Suppressor macrophage treated with lipopolysaccharide for 1 hour (primary cell): ENCODE data around the gene WDR35.

Experiments used
- DNase-seq, 3 donors: peaks; one replicate each; pipeline ENCODE4 v3.0.0-alpha.2; 2020 to 2022

The WDR35 gene

GRCh38 chr2:20008703-20009102 lies 18.8 kb upstream of the WDR35 start:
- no peak for DNase-seq

DNA sequence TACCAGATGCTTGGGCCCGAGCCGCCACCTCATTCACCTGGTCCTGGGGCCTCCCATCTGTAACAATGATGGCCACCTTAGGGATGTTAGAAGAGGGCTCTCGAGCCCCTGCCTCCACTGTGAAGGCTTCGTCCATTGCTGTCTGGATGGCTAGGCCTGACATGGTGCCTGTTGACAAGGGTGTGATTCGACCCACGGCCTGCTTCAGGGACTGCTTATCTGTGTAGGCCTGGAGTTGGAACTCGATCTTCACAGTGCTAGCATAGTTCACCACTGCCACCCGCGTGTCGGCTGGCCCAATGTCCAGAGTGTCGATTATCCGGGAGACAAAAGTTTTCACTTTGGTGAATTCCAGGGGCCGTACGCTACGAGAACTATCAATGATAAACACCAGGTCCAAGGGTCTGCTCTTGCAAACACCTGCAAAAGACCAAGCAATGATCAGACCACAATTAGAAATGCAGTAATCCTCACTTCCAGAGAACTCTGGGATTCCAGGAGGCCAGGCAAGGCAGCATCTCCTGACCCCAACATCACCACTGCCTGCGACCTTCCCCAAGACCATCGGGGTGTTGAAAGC lies 16.1 kb upstream of the WDR35 start:
- DNase-seq: no peak

DNA sequence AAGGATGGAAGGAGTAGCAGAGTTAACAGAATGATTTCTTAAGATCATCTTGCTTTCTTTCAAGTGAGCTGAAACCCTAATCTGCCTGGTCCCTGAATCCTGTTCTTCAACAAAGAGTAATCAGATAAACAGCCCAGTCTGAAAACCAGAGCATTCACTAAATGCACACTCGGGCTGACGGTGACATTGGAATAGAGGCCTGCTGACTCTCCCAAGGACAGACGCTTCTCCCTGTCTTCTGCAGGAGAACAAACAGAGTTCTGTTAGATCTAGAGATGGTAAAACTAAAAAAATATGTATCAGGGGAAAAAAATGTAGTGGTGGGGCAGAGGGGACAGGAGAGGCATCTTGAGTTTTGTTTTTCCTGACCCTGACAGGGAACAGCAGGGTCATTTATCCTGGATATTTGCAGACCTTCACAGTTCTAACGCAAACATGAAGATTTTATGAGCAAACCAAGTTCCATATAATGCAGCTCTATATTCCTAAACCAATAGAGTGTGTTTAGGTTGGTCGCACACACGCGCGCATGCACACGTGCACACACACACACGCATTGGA lies 15.2 kb upstream of the WDR35 start:
- no peak for DNase-seq

GRCh38 chr2:20001361-20001863 lies 11.5 kb upstream of the WDR35 start:
- no peak for DNase-seq

DNA sequence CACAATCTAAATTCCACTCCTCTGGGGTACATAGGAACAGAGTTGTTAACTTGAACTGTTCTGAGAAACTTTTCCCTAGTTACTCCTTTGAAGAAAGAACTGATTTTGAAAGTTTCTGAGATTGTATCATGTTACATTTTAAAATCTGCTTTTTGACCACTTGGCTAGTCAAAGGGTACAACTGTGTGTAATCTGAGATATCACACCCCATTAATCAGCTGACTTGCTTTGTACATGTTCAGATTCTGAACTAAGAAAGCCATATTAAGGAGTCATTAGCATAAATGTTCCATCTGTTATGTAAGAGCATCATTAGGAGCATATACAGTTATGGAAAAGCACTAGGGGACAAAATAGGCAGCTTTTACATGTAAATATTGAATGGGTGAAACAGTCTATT lies 3.8 kb upstream of the WDR35 start:
- no peak for DNase-seq

GRCh38 chr2:19991895-19992294 lies 2.0 kb upstream of the WDR35 start:
- no peak for DNase-seq

GRCh38 chr2:19990416-19990728 lies 467 bp upstream of the WDR35 start:
- no peak for DNase-seq

GRCh38 chr2:19989342-19989666 lies 601 bp downstream of the WDR35 start:
- no peak for DNase-seq

DNA sequence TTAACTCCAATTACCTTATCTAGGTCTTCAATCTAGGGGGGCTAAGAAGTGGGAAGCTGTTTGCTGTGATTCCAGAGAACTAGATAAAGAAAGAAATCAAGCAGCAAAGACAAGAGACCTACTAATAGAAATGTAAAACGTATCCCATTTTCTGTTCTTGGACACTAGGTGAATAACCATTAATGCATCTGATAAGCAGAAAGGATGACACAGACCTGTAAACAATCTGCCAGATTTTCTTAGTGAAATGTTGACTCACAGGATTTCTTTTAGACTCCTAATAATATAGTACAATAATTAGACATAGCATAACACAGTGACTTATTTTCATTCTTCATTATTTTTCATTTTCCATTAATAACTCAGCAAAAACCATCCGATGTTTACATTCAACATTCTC lies 1.3 kb downstream of the WDR35 start:
- DNase-seq: no peak

DNA sequence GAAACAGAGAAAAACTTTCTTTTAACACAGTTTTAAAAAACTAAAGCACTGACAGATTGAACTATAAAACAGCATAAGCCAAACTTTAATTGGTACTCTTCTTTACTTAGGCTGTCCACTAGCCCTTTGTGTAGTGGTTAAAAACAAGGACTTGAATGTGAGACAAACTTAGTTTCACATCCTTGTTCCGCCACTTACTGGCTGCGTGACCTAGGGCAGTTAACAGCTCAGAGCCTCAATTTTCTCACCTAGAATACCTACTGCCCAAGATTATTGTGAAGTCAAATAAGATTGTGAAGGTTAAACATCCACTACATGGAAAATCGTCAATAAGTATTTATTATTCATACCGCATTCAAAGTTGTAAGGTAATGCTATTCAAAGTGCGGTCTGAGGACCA lies 2.0 kb downstream of the WDR35 start:
- peak in 1 of 3 donors; percentile 15 for DNase-seq

DNA sequence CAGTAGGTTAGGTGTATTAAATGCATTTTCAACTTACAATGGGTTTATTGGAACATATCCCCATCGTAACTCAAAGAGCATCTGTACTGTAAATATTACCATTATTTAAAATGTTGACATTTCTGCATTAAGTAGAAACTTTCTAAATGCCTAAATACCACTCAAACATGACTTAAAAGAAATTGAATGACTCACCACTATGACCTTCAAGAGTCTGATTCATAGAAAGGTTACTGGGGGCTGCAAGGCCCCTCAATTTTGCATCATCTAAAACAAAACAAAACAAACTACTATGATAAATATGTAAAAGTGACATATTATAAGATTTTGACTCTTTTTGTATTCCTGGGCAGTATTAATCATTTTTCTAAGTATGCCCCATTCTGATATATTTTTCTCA lies 7.6 kb downstream of the WDR35 start:
- DNase-seq: no peak

DNA sequence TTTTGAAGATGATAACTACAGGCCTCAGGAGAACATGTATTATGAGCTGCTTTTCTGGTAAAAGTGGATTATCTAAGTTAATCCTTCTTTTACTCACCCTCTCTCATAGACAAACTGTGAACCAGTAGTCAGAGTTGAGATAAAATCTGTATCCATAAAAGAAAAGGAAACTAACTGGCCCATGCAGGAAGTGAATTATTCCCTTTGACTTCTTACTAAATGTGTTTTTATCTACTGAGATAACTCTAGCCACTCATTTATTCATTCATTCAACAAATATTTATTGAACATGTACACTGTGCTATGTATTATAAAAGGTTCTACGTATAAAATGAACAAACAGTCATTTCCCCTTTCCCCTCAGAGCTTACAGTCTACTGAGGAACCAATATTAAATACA lies 10.0 kb downstream of the WDR35 start:
- no peak for DNase-seq

GRCh38 chr2:19973466-19973865 lies 16.4 kb downstream of the WDR35 start:
- DNase-seq: no peak

DNA sequence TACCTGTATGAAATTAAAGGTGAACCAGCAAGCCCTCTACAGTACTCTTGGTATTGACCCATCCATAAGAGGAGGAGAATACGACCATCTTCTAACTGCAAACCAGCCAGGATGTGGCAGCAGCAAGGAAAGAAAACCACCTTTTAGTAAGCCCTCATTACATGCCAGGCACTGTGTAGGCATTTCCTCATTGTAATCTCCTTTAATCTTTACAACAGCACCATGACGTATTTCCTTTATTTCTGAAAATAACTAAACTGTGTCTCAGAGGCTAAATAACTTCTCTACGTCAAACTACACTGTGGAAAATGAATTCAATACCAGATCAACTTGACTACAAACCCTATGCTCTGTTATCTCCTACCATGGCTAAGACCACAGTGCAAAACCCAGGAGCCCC lies 18.2 kb downstream of the WDR35 start:
- DNase-seq: peak in 2 of 3 donors; percentile 5 to 39

- DNase-seq: peak; percentile 57 to 69 (median 67)
Observed at GRCh38 chr2:19963386-19963785, 26.5 kb downstream of the WDR35 start.

GRCh38 chr2:19955544-19956422 lies 34.1 kb downstream of the WDR35 start:
- DNase-seq: peak; percentile 81 to 85 (median 82)

- peak in 2 of 3 donors; percentile 2 to 18 for DNase-seq
Observed at GRCh38 chr2:19949071-19949470, 40.8 kb downstream of the WDR35 start.

DNA sequence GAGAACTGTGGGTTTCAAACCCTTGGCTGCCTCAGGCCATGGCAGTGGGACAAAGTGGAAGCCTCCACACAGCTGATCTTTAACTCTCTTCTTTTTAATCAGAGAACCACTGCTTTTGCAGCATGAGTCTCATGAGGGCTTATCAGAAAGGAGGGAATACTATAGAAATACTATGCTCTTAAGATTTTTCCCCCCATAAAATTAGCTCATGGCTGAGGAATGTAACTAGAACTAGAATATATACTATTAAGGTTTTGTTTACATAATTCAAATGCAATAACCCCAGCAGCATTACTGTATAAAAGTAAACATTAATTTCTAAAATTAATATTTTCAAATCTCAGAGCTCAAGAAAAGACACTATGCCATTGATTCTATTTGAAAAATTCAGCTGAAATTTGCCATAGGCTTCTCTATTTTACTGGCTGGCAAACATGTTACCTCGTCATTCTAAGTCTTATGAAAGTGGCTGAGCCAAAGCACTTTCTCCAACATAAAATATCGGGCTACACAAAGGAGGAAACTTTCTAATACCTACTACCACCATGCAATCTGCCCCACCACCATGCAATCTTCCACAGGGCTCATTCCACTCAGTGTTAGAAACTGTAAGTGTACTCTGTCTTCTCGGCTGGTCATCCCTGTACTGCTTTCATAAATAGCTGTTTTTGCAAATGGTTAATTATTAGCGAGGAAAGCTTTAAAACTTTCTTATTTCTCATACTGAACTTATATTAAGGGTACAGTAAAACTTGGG lies 42.5 kb downstream of the WDR35 start:
- no peak for DNase-seq

DNA sequence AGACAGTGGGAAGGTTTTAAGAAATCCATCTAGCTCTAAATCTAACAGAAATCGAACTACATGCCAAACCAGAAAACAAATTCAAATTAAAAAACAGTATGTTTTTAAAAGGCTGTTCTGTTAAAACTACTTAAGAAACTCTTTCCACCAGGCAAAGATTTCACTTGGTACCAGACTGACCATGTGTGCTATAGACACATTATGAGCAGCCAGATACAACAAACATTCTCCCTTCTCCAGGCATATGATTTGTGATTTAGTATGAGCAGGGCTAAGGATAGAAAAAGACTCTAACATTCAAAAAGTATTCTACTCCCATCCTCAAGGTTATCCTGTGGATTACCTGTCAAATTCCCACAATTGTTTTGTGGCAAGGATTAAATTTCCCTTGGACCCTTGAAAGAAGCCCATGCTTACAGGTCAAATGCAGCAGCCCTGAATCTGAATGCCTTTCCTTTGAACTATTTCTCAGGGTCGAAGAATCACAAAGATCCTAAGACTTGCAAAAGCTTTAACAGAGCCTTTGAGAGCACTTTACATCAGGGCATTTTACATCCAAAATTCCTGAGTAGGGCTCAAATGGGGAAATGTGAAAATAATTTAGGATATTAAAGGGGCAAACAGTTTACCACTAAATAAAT lies 45.6 kb downstream of the WDR35 start:
- DNase-seq: no peak

DNA sequence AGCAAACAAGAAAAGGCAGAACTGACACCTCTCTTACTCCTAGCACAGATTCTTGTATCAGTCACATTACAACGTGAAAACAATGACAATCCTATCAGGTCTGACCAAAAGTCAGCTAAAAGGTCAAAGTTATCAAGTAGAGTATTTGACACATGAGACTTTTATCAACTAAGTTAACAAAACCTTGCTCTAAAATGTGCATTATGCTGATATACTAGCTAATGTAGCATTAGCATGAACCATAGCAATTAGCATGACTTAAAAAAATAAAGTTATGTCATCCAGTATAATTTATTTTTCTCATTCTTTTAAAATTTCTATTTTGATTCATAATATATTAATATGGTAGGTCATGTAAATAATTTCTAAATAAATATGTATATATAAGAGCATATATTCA lies 46.7 kb downstream of the WDR35 start:
- no peak for DNase-seq

- no peak for DNase-seq
Observed at GRCh38 chr2:19942199-19942598, 47.7 kb downstream of the WDR35 start.

DNA sequence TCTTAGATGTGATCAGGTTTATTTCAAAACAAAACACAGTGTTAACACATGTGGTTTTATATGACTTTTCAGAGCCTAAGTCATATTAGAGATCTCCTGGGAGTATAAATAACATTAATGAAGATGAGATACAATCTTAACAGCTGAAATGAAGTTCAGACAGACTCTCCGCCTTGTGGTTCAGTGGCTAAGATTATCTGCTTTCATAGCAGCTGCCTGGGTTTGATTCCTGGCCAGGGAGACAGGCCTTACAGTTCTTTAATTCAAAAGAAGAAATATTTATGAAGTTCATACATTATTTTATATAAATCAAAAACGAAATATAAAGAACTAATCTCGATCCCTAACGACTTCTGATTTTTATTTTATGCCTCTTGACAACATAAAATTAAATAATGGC lies 52.9 kb downstream of the WDR35 start:
- DNase-seq: no peak

DNA sequence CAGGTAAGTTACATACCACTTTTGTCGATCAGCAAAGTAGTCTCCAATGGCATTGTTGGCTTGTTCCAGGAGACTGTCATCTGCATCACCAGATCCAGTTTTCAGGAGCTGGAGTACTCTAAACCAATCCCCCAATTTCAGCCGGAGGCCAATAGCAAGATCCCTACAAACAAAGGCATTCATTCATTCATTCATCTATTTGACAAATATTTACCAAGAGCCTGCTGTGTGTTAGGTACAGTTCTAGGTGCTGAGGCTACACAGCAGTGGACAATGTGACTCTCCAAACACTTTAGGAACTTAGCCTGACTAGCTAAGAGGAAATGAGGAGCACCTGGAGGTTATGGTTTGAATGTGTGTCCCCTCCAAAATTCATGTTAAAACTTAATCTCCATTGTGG lies 53.7 kb downstream of the WDR35 start:
- DNase-seq: no peak
